H1 (cell line): ENCODE results near the gene CORO2B. TPM values are rescaled to one million over a fixed set of nuclear protein-coding genes. Genes with fewer than 3 reads are reported as not detected.

Experiments
- CTCF ChIA-PET: fragments of 300-600 bp; sonication (Branson Sonifier 250); formaldehyde crosslinking; loops from one replicate; lab custom pipeline; 2021; ENCODE audit not compliant: partially characterized antibody; lab: Charles Lee
- POLR2A ChIA-PET: fragments of 300-600 bp; sonication (Branson Sonifier 250); formaldehyde crosslinking; loops from one replicate; lab custom pipeline; 2021; ENCODE audit warnings: inconsistent platforms; ENCODE audit not compliant: partially characterized antibody; lab: Charles Lee
- DNase-seq, 2 experiments: peaks; one replicate each; pipeline versions ENCODE4 v3.0.0 to v3.0.0-alpha.2; 2010 to 2022; ENCODE audit warnings: low spot score in 2 of 2, low read depth in 1 of 2, mixed read lengths in 1 of 2
- FAIRE-seq: peaks from 2 replicates; lab custom pipeline; 2011; peaks lifted over from hg19 to GRCh38; lab: Jason Lieb, UNC
- H2AFZ ChIP-seq: 2 replicates; pipeline ENCODE4 v1.8.1; 2012; ENCODE audit warnings: low read length, inconsistent platforms
- H2AK5ac ChIP-seq: 2 replicates; pipeline ENCODE4 v1.6.1; 2013; ENCODE audit warnings: low read depth, low read length
- H2BK120ac ChIP-seq: replicated peaks from 2 replicates; pipeline ENCODE3; 2013; ENCODE audit warnings: low read depth, low read length, inconsistent platforms
- H2BK12ac ChIP-seq: 2 replicates; pipeline ENCODE4 v1.6.1; 2013; ENCODE audit warnings: low read depth, low read length
- H2BK15ac ChIP-seq: 2 replicates; pipeline ENCODE4 v1.6.1; 2013; ENCODE audit warnings: low read length
- H2BK20ac ChIP-seq: 2 replicates; pipeline ENCODE4 v1.6.1; 2013; ENCODE audit warnings: low read length
- H2BK5ac ChIP-seq: 2 replicates; pipeline ENCODE4 v1.6.1; 2013; ENCODE audit warnings: low read depth, low read length
- H3K14ac ChIP-seq: 2 replicates; pipeline ENCODE4 v1.6.1; 2013; ENCODE audit warnings: inconsistent platforms; ENCODE audit not compliant: insufficient read length
- H3K18ac ChIP-seq: 2 replicates; pipeline ENCODE4 v1.6.1; 2013; ENCODE audit warnings: low read length; ENCODE audit errors: extremely low read depth
- H3K23ac ChIP-seq: 2 replicates; pipeline ENCODE4 v1.6.1; 2013; ENCODE audit warnings: inconsistent platforms; ENCODE audit not compliant: insufficient read length
- H3K23me2 ChIP-seq: 2 replicates; pipeline ENCODE4 v1.6.1; 2013; ENCODE audit warnings: low read depth, low read length
- H3K27ac ChIP-seq: 2 replicates; pipeline ENCODE4 v1.6.1; 2011; ENCODE audit warnings: low read depth, low read length, inconsistent platforms
- H3K27me3 ChIP-seq, 4 experiments: replicated peaks in 1 of 4; 1 replicate in 1 of 4; 2 replicates in 3 of 4; pipeline versions ENCODE4 v1.6.1 to v1.8.1; 2011 to 2013; ENCODE audit warnings: low read length in 3 of 4, mild to moderate bottlenecking in 3 of 4, inconsistent platforms in 2 of 4, mixed read lengths in 2 of 4, moderate library complexity in 1 of 4; ENCODE audit not compliant: control insufficient read depth in 3 of 4, insufficient read depth in 3 of 4; ENCODE audit errors: extremely low read depth in 1 of 4
- H3K36me3 ChIP-seq, 4 experiments: 2 replicates each; pipeline versions ENCODE4 v1.6.1 to v1.8.1; 2011 to 2013; ENCODE audit warnings: mild to moderate bottlenecking in 4 of 4, low read length in 3 of 4, moderate library complexity in 2 of 4, control low read depth in 1 of 4, inconsistent platforms in 1 of 4; ENCODE audit not compliant: insufficient read depth in 4 of 4, control insufficient read depth in 2 of 4
- H3K4ac ChIP-seq: replicated peaks from 2 replicates; pipeline ENCODE3; 2013; ENCODE audit warnings: low read length, low read depth, mixed read lengths, inconsistent platforms; ENCODE audit not compliant: insufficient read length
- H3K4me1 ChIP-seq, 4 experiments: replicated peaks in 1 of 4; 1 replicate in 1 of 4; 2 replicates in 3 of 4; pipeline versions ENCODE4 v1.6.1 to v1.8.1; 2011 to 2013; ENCODE audit warnings: low read length in 3 of 4, inconsistent platforms in 2 of 4, mixed read lengths in 1 of 4; ENCODE audit not compliant: insufficient read depth in 4 of 4, control insufficient read depth in 3 of 4
- H3K4me2 ChIP-seq, 2 experiments: 2 replicates each; pipeline versions ENCODE4 v1.6.1 to v1.8.1; 2011 to 2013; ENCODE audit warnings: low read depth in 2 of 2, low read length in 2 of 2, control low read depth in 1 of 2, inconsistent platforms in 1 of 2, mild to moderate bottlenecking in 1 of 2; ENCODE audit not compliant: insufficient read depth in 1 of 2
- H3K4me3 ChIP-seq, 4 experiments: fragments of 200-600, 300-600 bp in 1 of 4; sonication (generic), shearing (Covaris generic), sonication (Bioruptor Twin) in 1 of 4; 2 replicates each; pipeline versions ENCODE4 v1.5.1 to v1.8.1; 2011 to 2016; ENCODE audit warnings: low read length in 4 of 4, low read depth in 3 of 4, control low read depth in 2 of 4, inconsistent platforms in 2 of 4, mild to moderate bottlenecking in 2 of 4, mixed read lengths in 1 of 4, moderate library complexity in 1 of 4; ENCODE audit not compliant: insufficient read depth in 2 of 4; ENCODE audit errors: extremely low read depth in 1 of 4
- H3K56ac ChIP-seq: replicated peaks from 2 replicates; pipeline ENCODE3; 2013; ENCODE audit warnings: low read depth, mild to moderate bottlenecking, mixed read lengths, low read length, inconsistent platforms; ENCODE audit not compliant: insufficient read length
- H3K79me1 ChIP-seq: 2 replicates; pipeline ENCODE4 v1.6.1; 2013; ENCODE audit warnings: low read depth, low read length, control low read depth
- H3K79me2 ChIP-seq, 2 experiments: 2 replicates each; pipeline versions ENCODE4 v1.6.1 to v1.8.1; 2012 to 2013; ENCODE audit warnings: low read length in 2 of 2, mild to moderate bottlenecking in 2 of 2, inconsistent platforms in 1 of 2; ENCODE audit not compliant: insufficient read depth in 2 of 2, control insufficient read depth in 1 of 2
- H3K9ac ChIP-seq, 4 experiments: replicated peaks in 1 of 4; 1 replicate in 1 of 4; 2 replicates in 3 of 4; pipeline versions ENCODE4 v1.6.1 to v1.8.1; 2011 to 2013; ENCODE audit warnings: low read depth in 3 of 4, low read length in 3 of 4, control low read depth in 2 of 4, mild to moderate bottlenecking in 2 of 4, moderate library complexity in 2 of 4, inconsistent platforms in 1 of 4; ENCODE audit errors: extremely low read depth in 1 of 4
- H3K9me3 ChIP-seq, 2 experiments: 2 replicates each; pipeline versions ENCODE4 v1.6.1 to v1.8.1; 2012 to 2013; ENCODE audit warnings: mild to moderate bottlenecking in 2 of 2, moderate library complexity in 2 of 2, control low read depth in 1 of 2, inconsistent platforms in 1 of 2, low read depth in 1 of 2, low read length in 1 of 2, mixed read lengths in 1 of 2; ENCODE audit not compliant: insufficient read depth in 2 of 2
- H4K20me1 ChIP-seq, 2 experiments: replicated peaks in 1 of 2; 2 replicates each; pipeline versions ENCODE3 to v1.8.1; 2011 to 2013; ENCODE audit warnings: inconsistent platforms in 2 of 2, low read length in 2 of 2, mild to moderate bottlenecking in 1 of 2; ENCODE audit not compliant: insufficient read depth in 2 of 2, control insufficient read depth in 1 of 2
- H4K5ac ChIP-seq: 2 replicates; pipeline ENCODE4 v1.6.1; 2013; ENCODE audit warnings: low read length, low read depth, mixed read lengths, inconsistent platforms; ENCODE audit not compliant: insufficient read length
- H4K8ac ChIP-seq: 2 replicates; pipeline ENCODE4 v1.8.0; 2013; ENCODE audit warnings: mild to moderate bottlenecking, moderate library complexity, low read length, inconsistent platforms; ENCODE audit not compliant: insufficient read depth; ENCODE audit errors: extremely low read depth
- H4K91ac ChIP-seq: replicated peaks from 2 replicates; pipeline ENCODE3; 2013; ENCODE audit warnings: low read length, mixed read lengths, inconsistent platforms; ENCODE audit not compliant: insufficient read length
- PHF8 ChIP-seq: fragments of 200-600 bp; sonication (generic); conservative IDR thresholded peaks from 2 replicates; pipeline ENCODE4 v1.7.1; 2012; ENCODE audit warnings: low read depth, mild to moderate bottlenecking, inconsistent platforms, low read length, moderate library complexity
- RAD21 ChIP-seq, 2 experiments: IDR thresholded peaks in 1 of 2; conservative IDR thresholded peaks in 1 of 2; 2 replicates each; pipeline ENCODE4 v1.6.1; 2011; ENCODE audit warnings: low read depth in 2 of 2, low read length in 2 of 2, improper control_type of control experiment in 1 of 2, inconsistent platforms in 1 of 2, mild to moderate bottlenecking in 1 of 2, moderate library complexity in 1 of 2
- USF2 ChIP-seq: IDR thresholded peaks from 2 replicates; pipeline ENCODE4 v1.6.1; 2011; ENCODE audit warnings: low read length, improper control_type of control experiment
- WGBS, 2 experiments: shearing (Covaris generic) in 1 of 2; methylation state at CpG; one replicate each; pipeline versions ENCODE4 v1.1.6 to v1.1.7; 2013 to 2015; ENCODE audit warnings: low lambda C conversion rate in 2 of 2, mixed read lengths in 2 of 2, inconsistent platforms in 1 of 2, low coverage in 1 of 2, missing lambda C conversion rate in 1 of 2; ENCODE audit not compliant: insufficient replicate concordance in 2 of 2, insufficient coverage in 1 of 2, insufficient read length in 1 of 2; ENCODE audit errors: extremely low coverage in 1 of 2, missing lambda C conversion rate in 1 of 2; 5-methylcytosine and 5-hydroxymethylcytosine counted together
- polyA plus RNA-seq, 7 experiments: library from polyadenylated mRNA; depleted of rRNA in 3 of 7; stranded (reverse) in 5 of 7; unstranded in 2 of 7; fragments of >200 nt in 5 of 7; fragments of 200-250 nt in 2 of 7; gene quantifications; 1 replicate in 5 of 7; 2 replicates in 1 of 7; 4 replicates in 1 of 7; pipeline versions ENCODE4 v1.2.1 to v1.2.3, GENCODE V29; 2011 to 2013; ENCODE audit warnings: missing spikeins in 2 of 7, mixed read lengths in 2 of 7
- total RNA-seq: library from RNA; stranded (reverse); fragmentation: NEBNext Ultra II Directional; extraction: Animal tissue kit (Norgen Biotek cat#: 25700); gene quantifications from 2 replicates; pipeline ENCODE4 v1.2.1, GENCODE V29; 2021

Gene CORO2B
- total and polyA plus RNA-seq, 2 of the 8 experiments (the other 6 are each of a cell fraction or from before 2014, with no cell fraction given): 3.4 to 6.7 TPM

GRCh38 chr15:68586274-68586961, 7.6 kb downstream of the CORO2B start:
- H4K8ac ChIP-seq: no peak overlapping the region
- no peaks in the 10 kb centered on the region for H3K36me3 ChIP-seq
- H2BK120ac ChIP-seq: no peak overlapping the region
- CTCF ChIA-PET: interaction anchor here (1.1 to 1.4 kb wide), 3 partner anchors 23 to 36 kb away, joined by 3 to 4 read pairs (median 3); no protein-coding TSS in a partner anchor
- H4K5ac ChIP-seq: no peak overlapping the region
- H2AFZ ChIP-seq: no peak overlapping the region
- H3K18ac ChIP-seq: no peak overlapping the region
- H4K20me1 ChIP-seq: no peaks in the 10 kb centered on the region
- no peak overlapping the region for H3K23ac ChIP-seq
- WGBS, 2 experiments: 81% methylated on average over 7 of the region's 8 CpGs; no CpG with 5 or more reads in 1 of the 2 experiments
- no peak overlapping the region for H2BK15ac ChIP-seq
- H3K4ac ChIP-seq: no peak overlapping the region
- no peaks in the 10 kb centered on the region; a peak in 1 of 4 replicates for H3K79me2 ChIP-seq
- no peak overlapping the region for H3K9ac ChIP-seq
- FAIRE-seq: no peak
- no peak for DNase-seq
- H2BK12ac ChIP-seq: no peak overlapping the region
- no peak overlapping the region; the same call in 1 of the 2 replicates for H2AK5ac ChIP-seq
- H4K91ac ChIP-seq: no peak overlapping the region
- H3K14ac ChIP-seq: no peak overlapping the region
- no peak overlapping the region for H3K4me3 ChIP-seq
- no peak overlapping the region for H3K56ac ChIP-seq
- H2BK5ac ChIP-seq: no peak overlapping the region
- peaks cover 0 to 3% (median 0%) of the 10 kb centered on the region in 4 experiments; a peak in 1 of 7 replicates for H3K27me3 ChIP-seq
- no peaks in the 10 kb centered on the region for H3K79me1 ChIP-seq
- H3K23me2 ChIP-seq: no peaks in the 10 kb centered on the region
- H3K27ac ChIP-seq: no peak overlapping the region
- peaks cover 2 to 17% (median 8%) of the 10 kb centered on the region in 4 experiments for H3K4me1 ChIP-seq
- H2BK20ac ChIP-seq: 0 out of 2 replicates have a peak overlapping the region, but pooled peaks have one; percentile 6
- POLR2A ChIA-PET: interaction anchor here (0.9 to 1.7 kb wide), 2 partner anchors 20 to 86 kb away, joined by 3 to 4 read pairs; no protein-coding TSS in a partner anchor
- H3K9me3 ChIP-seq: no peaks in the 10 kb centered on the region
- H3K4me2 ChIP-seq: no peak overlapping the region
- TF ChIP-seq RAD21 (IDR thresholded peaks at IDR 0.05 in 1 of 2, conservative IDR thresholded peaks at IDR 0.05 in 1 of 2; ENCODE audit: low read depth in 2 of 2, low read length in 2 of 2): no peak
- no peak for TF ChIP-seq USF2
- TF ChIP-seq PHF8: no peak
